Colonic mucosa (tissue), 4 donors: ENCODE measurements around the gene AS3MT. TPM values are rescaled to one million over a fixed set of nuclear protein-coding genes. Genes with fewer than 3 reads are reported as not detected.
"Not testable (repeated sequence)": the region's sequence is repeated elsewhere in the genome, so short reads cannot be mapped to it uniquely, and the experiment has no call there.

Source experiments
- DNase-seq: peaks from one replicate; pipeline ENCODE4 v3.0.0-alpha.2; 2020
- H3K27ac ChIP-seq: fragments of 200-600 bp; one replicate; pipeline ENCODE4 v1.8.0; 2021
- H3K27me3 ChIP-seq: fragments of 200-600 bp; one replicate; pipeline ENCODE4 v1.8.0; 2021
- H3K36me3 ChIP-seq: fragments of 200-600 bp; one replicate; pipeline ENCODE4 v1.8.0; 2021
- H3K4me1 ChIP-seq: fragments of 200-600 bp; one replicate; pipeline ENCODE4 v1.8.0; 2021; ENCODE audit warnings: mild to moderate bottlenecking
- H3K4me3 ChIP-seq: fragments of 200-600 bp; one replicate; pipeline ENCODE4 v1.8.0; 2021
- H3K9ac ChIP-seq, 2 donors: one replicate each; pipeline ENCODE4 v1.7.0; 2013; ENCODE audit warnings: control low read depth in 2 of 2, low read depth in 2 of 2, low read length in 2 of 2
- H3K9me3 ChIP-seq: fragments of 200-600 bp; one replicate; pipeline ENCODE4 v1.8.0; 2021
- intact Hi-C: fragments of 100-400 bp; cut with DNase I; formaldehyde crosslinking; loops from one replicate; pipeline ENCODE4 v1.14.1; 2022
- total RNA-seq, 2 donors: library from RNA; stranded (reverse); fragmentation: NEBNext Ultra II Directional in 1 of 2; extraction: Animal tissue kit (Norgen Biotek cat#: 25700) in 1 of 2; gene quantifications; one replicate each; pipeline ENCODE4 v1.2.1, GENCODE V29; 2021
- TF ChIP-seq, protein P1 (sequence below): fragments of 200-600 bp; IDR thresholded peaks from one replicate; pipeline ENCODE4 v1.8.0; 2022; ENCODE audit warnings: antibody characterized with exemption, mild to moderate bottlenecking
- donor health status: healthy.
- donor health status: DM: no; HTN: no; CAD: no.
- donor health status: DM: no; HTN: no; CAD: no.

Gene AS3MT
- total RNA-seq, 2 donors from 2014 or later = 0.77 to 1.9 TPM

DNA sequence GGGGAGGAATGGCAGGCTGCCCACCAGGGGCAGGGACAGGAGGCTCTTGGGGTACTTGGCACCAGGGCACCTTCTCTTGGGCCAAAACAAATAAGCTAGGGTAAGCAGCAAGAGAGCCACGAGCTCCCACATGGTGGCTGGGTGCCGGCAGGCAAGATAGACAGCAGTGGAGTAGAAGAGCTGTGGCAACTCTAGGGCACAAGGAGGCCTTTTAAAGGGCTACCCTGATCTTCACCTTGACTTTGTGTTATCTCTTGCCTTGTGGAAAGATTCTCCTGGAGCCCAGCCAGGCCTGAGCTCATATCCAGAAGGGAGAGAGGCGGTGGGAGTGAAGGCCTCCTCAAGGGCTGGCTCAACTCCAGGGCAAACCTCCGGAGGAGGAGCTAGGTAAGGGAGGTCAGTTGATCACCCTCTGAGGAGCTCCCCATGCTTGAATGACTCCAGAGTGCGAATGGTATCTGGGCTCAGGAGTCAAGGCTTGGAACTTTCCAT is 32.0 kb upstream of the AS3MT start, which contains the start of gene CYP17A1:
Gene CYP17A1, minus strand, starts transcription at position 184 of the 492 bp plus-strand sequence. Its CDS starts 52 bp downstream, at position 132.
- Histone ChIP-seq H3K4me1 (peaks cover 3% of the 10 kb centered on the region), H3K9ac (no peak within 1 kb of the TSS), H3K9me3 (no peaks in the 10 kb centered on the region), H3K27ac (no peak within 1 kb of the TSS), H3K4me3 (no peak within 1 kb of the TSS), H3K27me3 (no peaks in the 10 kb centered on the region), H3K36me3 (no peaks in the 10 kb centered on the region)
- intact Hi-C loops = loop anchor here (2.0 to 5.0 kb wide), 3 partner anchors 64 to 410 kb away; partner anchors contain the start of gene RPEL1
- DNase-seq = no peak
- TF ChIP-seq, protein P1, sequence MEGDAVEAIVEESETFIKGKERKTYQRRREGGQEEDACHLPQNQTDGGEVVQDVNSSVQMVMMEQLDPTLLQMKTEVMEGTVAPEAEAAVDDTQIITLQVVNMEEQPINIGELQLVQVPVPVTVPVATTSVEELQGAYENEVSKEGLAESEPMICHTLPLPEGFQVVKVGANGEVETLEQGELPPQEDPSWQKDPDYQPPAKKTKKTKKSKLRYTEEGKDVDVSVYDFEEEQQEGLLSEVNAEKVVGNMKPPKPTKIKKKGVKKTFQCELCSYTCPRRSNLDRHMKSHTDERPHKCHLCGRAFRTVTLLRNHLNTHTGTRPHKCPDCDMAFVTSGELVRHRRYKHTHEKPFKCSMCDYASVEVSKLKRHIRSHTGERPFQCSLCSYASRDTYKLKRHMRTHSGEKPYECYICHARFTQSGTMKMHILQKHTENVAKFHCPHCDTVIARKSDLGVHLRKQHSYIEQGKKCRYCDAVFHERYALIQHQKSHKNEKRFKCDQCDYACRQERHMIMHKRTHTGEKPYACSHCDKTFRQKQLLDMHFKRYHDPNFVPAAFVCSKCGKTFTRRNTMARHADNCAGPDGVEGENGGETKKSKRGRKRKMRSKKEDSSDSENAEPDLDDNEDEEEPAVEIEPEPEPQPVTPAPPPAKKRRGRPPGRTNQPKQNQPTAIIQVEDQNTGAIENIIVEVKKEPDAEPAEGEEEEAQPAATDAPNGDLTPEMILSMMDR = no peak

DNA sequence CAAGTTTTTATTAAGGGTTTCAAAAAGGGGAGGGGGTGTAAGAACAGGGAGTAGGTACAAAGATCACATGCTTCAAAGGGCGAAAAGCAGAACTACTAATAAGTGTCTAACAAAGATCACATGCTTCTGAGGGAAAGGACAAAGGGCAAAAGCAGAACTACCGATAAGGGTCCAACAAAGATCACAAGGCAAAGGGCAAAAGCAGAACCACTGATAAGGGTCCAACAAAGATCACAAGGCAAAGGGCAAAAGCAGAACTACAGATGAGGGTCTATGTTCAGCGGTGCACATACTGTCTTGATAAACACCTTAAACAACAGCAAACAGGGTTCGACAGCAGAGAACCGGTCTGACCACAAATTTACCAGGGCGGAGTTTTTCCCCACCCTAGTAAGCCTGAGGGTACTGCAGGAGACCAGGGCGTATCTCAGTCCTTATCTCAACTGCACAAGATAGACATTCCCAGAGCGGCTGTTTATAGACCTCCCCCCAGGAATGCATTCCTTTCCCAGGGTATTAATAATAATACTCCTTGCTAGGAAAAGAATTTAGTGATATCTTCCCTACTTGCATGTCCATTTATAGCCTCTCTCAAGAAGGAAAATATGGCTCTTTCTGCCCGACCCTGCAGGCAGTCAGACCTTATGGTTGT is 30.9 kb upstream of the AS3MT start:
- not testable (repeated sequence) for H3K4me3 ChIP-seq
- intact Hi-C loops = loop anchor here (5.0 kb wide), 2 partner anchors 229 to 409 kb away; partner anchors contain the start of gene RPEL1

DNA sequence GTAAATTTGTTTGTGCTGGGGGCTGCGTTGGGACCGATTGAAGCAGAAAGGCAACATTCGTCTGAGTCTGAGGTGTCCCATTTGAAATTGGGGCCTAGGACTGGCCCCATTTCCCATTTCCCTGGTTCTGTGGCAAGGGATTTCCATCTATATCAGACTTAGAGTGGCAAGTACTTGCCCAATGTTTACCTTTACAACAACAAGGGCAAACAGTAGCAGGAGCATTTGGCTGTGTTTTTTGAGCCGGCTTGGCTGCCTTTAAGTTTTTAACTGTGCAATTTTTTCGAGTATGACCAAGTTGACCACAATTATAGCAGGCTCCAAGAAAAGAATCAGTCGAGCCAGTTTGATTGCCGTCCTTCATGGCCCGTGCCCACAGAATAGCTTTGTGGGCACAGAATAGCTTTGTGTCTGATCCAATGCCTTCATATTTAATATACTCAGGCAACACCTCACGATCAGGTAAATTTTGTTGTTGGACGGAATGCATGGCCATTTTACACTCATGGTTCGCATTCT is 27.4 kb upstream of the AS3MT start:
- intact Hi-C loops = no loop called here
- Histone ChIP-seq H3K9me3 (no peaks in the 10 kb centered on the region), H3K4me1 (no peaks in the 10 kb centered on the region), H3K4me3 (no peak overlapping the region), H3K36me3 (no peaks in the 10 kb centered on the region), H3K27me3 (no peaks in the 10 kb centered on the region), H3K9ac (no peak overlapping the region), H3K27ac (no peak overlapping the region)
- TF ChIP-seq, protein P1 = no peak
- no peak for DNase-seq

More for the DNA sequence above, 30.9 kb upstream of the AS3MT start:
- H3K9ac ChIP-seq, H3K36me3 ChIP-seq, H3K27ac ChIP-seq, H3K27me3 ChIP-seq, DNase-seq, H3K9me3 ChIP-seq, H3K4me1 ChIP-seq: not testable (repeated sequence)

- H3K9ac ChIP-seq, H3K27ac ChIP-seq, H3K27me3 ChIP-seq, H3K4me1 ChIP-seq, intact Hi-C loops, H3K4me3 ChIP-seq, H3K36me3 ChIP-seq, H3K9me3 ChIP-seq, DNase-seq: not testable (repeated sequence)
Observed at GRCh38 chr10:102843139-102843538, 26.1 kb upstream of the AS3MT start.

GRCh38 chr10:102844190-102844776 is 25.0 kb upstream of the AS3MT start:
- H3K4me1 ChIP-seq, H3K4me3 ChIP-seq, H3K27ac ChIP-seq, H3K9ac ChIP-seq, intact Hi-C loops, DNase-seq, H3K9me3 ChIP-seq, H3K36me3 ChIP-seq, H3K27me3 ChIP-seq: not testable (repeated sequence)

GRCh38 chr10:102845352-102845902 is 23.8 kb upstream of the AS3MT start:
- Histone ChIP-seq H3K27ac (no peak overlapping the region), H3K4me3 (no peak overlapping the region), H3K9ac (no peak overlapping the region), H3K4me1 (no peaks in the 10 kb centered on the region), H3K9me3 (no peaks in the 10 kb centered on the region), H3K27me3 (no peaks in the 10 kb centered on the region), H3K36me3 (no peaks in the 10 kb centered on the region)
- intact Hi-C loops = no loop called here
- no peak for DNase-seq
- TF ChIP-seq, protein P1 = no peak
